Esophagus muscularis mucosa (tissue), 4 donors: Measurements from ENCODE around the gene ADGRV1.

Experiments
- CTCF ChIP-seq, 3 experiments: fragments of 200-600 bp in 2 of 3; fragments of 450-650 bp in 1 of 3; sonication (generic) in 2 of 3; IDR thresholded peaks; one replicate each; pipeline ENCODE4 v1.5.1; 2017 to 2019; ENCODE audit warnings: antibody characterized with exemption in 3 of 3, mild to moderate bottlenecking in 2 of 3, moderate library complexity in 1 of 3
- EP300 ChIP-seq: sonication (generic); formaldehyde crosslinking; IDR thresholded peaks from one replicate; pipeline ENCODE4 v1.6.1; 2017; ENCODE audit warnings: antibody characterized with exemption
- POLR2A ChIP-seq: fragments of 450-650 bp; IDR thresholded peaks from one replicate; pipeline ENCODE4 v1.6.1; 2017; ENCODE audit warnings: antibody characterized with exemption, moderate library complexity, mild to moderate bottlenecking, low read depth
- POLR2AphosphoS5 ChIP-seq, 2 donors: sonication (generic); formaldehyde crosslinking; IDR thresholded peaks; one replicate each; pipeline ENCODE4 v1.6.1; 2017; ENCODE audit warnings: antibody characterized with exemption in 2 of 2

DNA sequence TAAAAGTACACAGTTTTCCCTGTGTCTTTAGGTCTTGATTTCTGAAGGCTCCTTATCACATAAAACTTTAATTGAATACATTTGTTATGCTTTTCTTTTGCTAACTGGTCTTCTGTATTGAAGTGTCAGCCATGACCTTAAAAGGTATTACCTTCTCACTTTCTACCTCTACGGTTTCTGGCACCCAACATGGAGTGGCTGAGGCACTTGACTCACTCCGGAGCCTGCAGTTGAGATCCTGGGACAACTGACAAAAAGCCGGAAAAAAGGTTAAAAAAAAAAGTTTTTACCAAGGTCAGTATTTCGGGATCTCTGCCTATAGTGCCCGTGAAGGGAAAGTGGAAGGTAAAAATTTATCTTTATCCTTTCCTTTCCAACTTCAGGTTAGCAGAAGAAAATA is 627.5 kb downstream of the ADGRV1 start:
- no peak for TF ChIP-seq CTCF (IDR thresholded peaks at IDR 0.05)
- no peak for TF ChIP-seq POLR2A
- TF ChIP-seq EP300: no peak
- no peak for TF ChIP-seq POLR2AphosphoS5 (IDR thresholded peaks at IDR 0.05)
